ENCODE measurements around the gene EPHB3. TPM values are rescaled to one million over a fixed set of nuclear protein-coding genes. Genes with fewer than 3 reads are reported as not detected.
A peak's percentile ranks its signal among the peaks of the same experiment; 100 is the strongest.

EPHB3 gene
- total and polyA plus RNA-seq, 5 donors from 2014 or later, result not detected

GRCh38 chr3:184566441-184567414 is 5.1 kb downstream of the EPHB3 start:
- peaks cover 19% of the 10 kb centered on the region for H3K27me3 ChIP-seq (ENCODE audit: control insufficient read depth, insufficient read depth, low read length)
- Mint-ChIP-seq H3K9me3 (peaks cover 0 to 1% (median 0%) of the 10 kb centered on the region in 7 donors), H3K36me3 (no peaks in the 10 kb centered on the region), H3K4me1 (peaks cover 0 to 13% (median 3%) of the 10 kb centered on the region in 4 donors), H3K27me3 (peaks cover 60% of the 10 kb centered on the region), H3K27ac (no peak overlapping the region), H3K4me3 (no peak overlapping the region)
- H3K4me3 ChIP-seq (ENCODE audit: low read depth, low read length), result no peak overlapping the region
- ATAC-seq (ENCODE audit: low read depth in 2 of 2), result no peak
- H3K4me1 ChIP-seq (ENCODE audit: control insufficient read depth, insufficient read depth, low read length, poor library complexity, severe bottlenecking), result peaks cover 11% of the 10 kb centered on the region
- no peaks in the 10 kb centered on the region for H3K9me3 ChIP-seq (ENCODE audit: control insufficient read depth in 2 of 2, low read length in 2 of 2)
- DNase-seq, result peak in 1 of 3 donors; percentile 42
- no peaks in the 10 kb centered on the region for H3K36me3 ChIP-seq (ENCODE audit: control insufficient read depth, insufficient read depth, low read length)
- H3K27ac ChIP-seq (ENCODE audit: insufficient read depth, low read length, poor library complexity, severe bottlenecking), result no peak overlapping the region

- H3K4me3 ChIP-seq (ENCODE audit: low read depth, low read length), result no peak overlapping the region
- Mint-ChIP-seq H3K4me1 (peaks cover 0 to 14% (median 3%) of the 10 kb centered on the region in 4 donors), H3K27me3 (peaks cover 59% of the 10 kb centered on the region), H3K4me3 (peak overlapping the region in 2 of 4 donors; percentile 43 to 60), H3K36me3 (no peaks in the 10 kb centered on the region), H3K9me3 (peaks cover 0 to 2% (median 0%) of the 10 kb centered on the region in 7 donors), H3K27ac (no peak overlapping the region)
- no peaks in the 10 kb centered on the region for H3K36me3 ChIP-seq (ENCODE audit: control insufficient read depth, insufficient read depth, low read length)
- peaks cover 19% of the 10 kb centered on the region for H3K27me3 ChIP-seq (ENCODE audit: control insufficient read depth, insufficient read depth, low read length)
- peaks cover 8% of the 10 kb centered on the region for H3K4me1 ChIP-seq (ENCODE audit: control insufficient read depth, insufficient read depth, low read length, poor library complexity, severe bottlenecking)
- ATAC-seq (ENCODE audit: low read depth in 2 of 2) (no peak), DNase-seq (no peak)
- no peaks in the 10 kb centered on the region for H3K9me3 ChIP-seq (ENCODE audit: control insufficient read depth in 2 of 2, low read length in 2 of 2)
- H3K27ac ChIP-seq (ENCODE audit: insufficient read depth, low read length, poor library complexity, severe bottlenecking), result no peak overlapping the region
Observed at GRCh38 chr3:184567946-184568559, 6.5 kb downstream of the EPHB3 start.

GRCh38 chr3:184568560-184568923 is 7.0 kb downstream of the EPHB3 start:
- H3K4me1 ChIP-seq (ENCODE audit: control insufficient read depth, insufficient read depth, low read length, poor library complexity, severe bottlenecking), result peaks cover 8% of the 10 kb centered on the region
- peak overlapping the region in 1 of 4 donors; percentile 60 for H3K4me3 Mint-ChIP-seq
- ATAC-seq (ENCODE audit: low read depth in 2 of 2) (no peak), DNase-seq (no peak)
- no peaks in the 10 kb centered on the region for H3K9me3 ChIP-seq (ENCODE audit: control insufficient read depth in 2 of 2, low read length in 2 of 2)
- no peak overlapping the region for H3K27ac ChIP-seq (ENCODE audit: insufficient read depth, low read length, poor library complexity, severe bottlenecking)
- peaks cover 0 to 2% (median 0%) of the 10 kb centered on the region in 7 donors for H3K9me3 Mint-ChIP-seq
- no peak overlapping the region for H3K27ac Mint-ChIP-seq
- H3K27me3 Mint-ChIP-seq, result peaks cover 54% of the 10 kb centered on the region
- H3K36me3 Mint-ChIP-seq, result no peaks in the 10 kb centered on the region
- H3K36me3 ChIP-seq (ENCODE audit: control insufficient read depth, insufficient read depth, low read length), result no peaks in the 10 kb centered on the region
- H3K4me3 ChIP-seq (ENCODE audit: low read depth, low read length), result no peak overlapping the region
- H3K4me1 Mint-ChIP-seq, result peaks cover 0 to 14% (median 3%) of the 10 kb centered on the region in 4 donors
- peaks cover 18% of the 10 kb centered on the region for H3K27me3 ChIP-seq (ENCODE audit: control insufficient read depth, insufficient read depth, low read length)

DNA sequence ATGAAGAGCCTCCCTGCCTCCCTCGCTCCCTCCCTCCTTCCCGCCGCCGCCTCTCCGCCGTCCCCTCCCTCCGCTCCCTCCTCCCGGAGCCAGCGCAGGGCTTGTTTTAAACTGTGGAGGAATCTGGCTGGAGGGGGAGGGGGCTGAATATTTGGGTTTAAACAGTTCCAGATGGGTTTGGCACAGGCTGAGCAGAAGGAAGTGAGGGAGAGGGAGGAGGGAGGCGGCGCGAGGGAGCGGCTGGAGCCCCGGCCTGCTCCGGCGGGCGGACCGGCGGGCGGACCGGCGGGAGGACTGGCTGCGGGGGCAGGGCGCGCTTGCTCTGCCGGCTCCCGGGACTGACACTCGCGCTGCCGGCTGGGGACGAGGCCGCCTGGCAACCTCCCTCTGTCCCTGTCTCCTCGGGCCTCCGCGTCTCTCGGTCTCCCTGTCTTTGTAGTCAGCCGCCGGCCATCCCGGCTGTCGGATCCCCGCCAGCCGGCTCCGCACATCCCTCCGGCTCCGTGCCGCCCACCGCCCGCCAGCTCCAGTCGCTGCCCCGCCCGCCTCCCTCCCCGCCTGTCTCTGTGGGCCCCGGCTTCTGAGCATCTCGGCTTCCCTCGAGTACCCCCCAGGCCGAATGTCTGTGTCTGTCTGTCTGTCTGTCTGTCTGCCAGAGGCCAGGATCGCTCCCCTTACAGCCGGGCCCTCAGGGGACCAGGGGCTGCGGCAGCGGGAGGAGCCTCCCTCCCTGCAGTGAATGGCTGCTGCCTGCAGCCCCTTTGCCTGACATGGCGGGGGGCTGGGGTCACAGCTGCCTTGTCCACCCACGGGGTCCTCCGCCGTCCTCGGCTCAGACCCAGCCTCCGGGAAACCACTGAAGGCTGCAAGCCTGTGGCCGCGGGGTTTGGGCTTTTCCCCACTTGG is 7.6 kb downstream of the EPHB3 start:
- Histone ChIP-seq H3K4me1 (ENCODE audit: control insufficient read depth, insufficient read depth, low read length, poor library complexity, severe bottlenecking) (peaks cover 8% of the 10 kb centered on the region), H3K27ac (ENCODE audit: insufficient read depth, low read length, poor library complexity, severe bottlenecking) (no peak overlapping the region), H3K36me3 (ENCODE audit: control insufficient read depth, insufficient read depth, low read length) (no peaks in the 10 kb centered on the region), H3K27me3 (ENCODE audit: control insufficient read depth, insufficient read depth, low read length) (peaks cover 17% of the 10 kb centered on the region), H3K4me3 (ENCODE audit: low read depth, low read length) (no peak overlapping the region), H3K9me3 (ENCODE audit: control insufficient read depth in 2 of 2, low read length in 2 of 2) (no peaks in the 10 kb centered on the region)
- DNase-seq, result no peak
- no peaks in the 10 kb centered on the region for H3K36me3 Mint-ChIP-seq
- peak overlapping the region in 1 of 4 donors; percentile 38 for H3K4me3 Mint-ChIP-seq
- peaks cover 0 to 14% (median 3%) of the 10 kb centered on the region in 4 donors for H3K4me1 Mint-ChIP-seq
- peaks cover 0 to 2% (median 0%) of the 10 kb centered on the region in 7 donors for H3K9me3 Mint-ChIP-seq
- no peak for ATAC-seq (ENCODE audit: low read depth in 2 of 2)
- H3K27me3 Mint-ChIP-seq, result peaks cover 49% of the 10 kb centered on the region
- no peak overlapping the region for H3K27ac Mint-ChIP-seq

GRCh38 chr3:184570035-184570434 is 8.4 kb downstream of the EPHB3 start:
- peaks cover 43% of the 10 kb centered on the region for H3K27me3 Mint-ChIP-seq
- no peaks in the 10 kb centered on the region for H3K36me3 Mint-ChIP-seq

DNA sequence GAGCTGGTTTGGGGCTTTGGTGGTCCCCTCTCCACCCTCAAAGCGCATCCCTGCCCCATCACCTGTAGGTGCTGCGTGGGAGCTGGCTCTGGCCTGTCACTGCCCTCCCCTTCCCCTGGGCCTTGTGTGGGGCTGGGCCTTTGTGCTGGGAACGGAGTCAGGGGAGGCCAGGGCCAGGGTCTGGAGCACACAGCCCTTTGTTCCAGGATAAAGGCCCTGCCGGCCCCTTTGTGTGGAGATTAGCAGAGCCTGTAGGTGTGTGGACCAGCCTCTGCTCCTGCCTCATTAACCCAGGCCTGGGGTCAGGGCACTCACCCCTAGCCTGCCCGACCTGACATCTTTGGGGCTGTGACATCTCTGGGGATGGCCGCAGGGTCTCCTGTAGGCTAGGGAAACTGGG is 8.9 kb downstream of the EPHB3 start:
- Histone ChIP-seq H3K4me1 (ENCODE audit: control insufficient read depth, insufficient read depth, low read length, poor library complexity, severe bottlenecking) (peaks cover 8% of the 10 kb centered on the region), H3K4me3 (ENCODE audit: low read depth, low read length) (no peak overlapping the region), H3K9me3 (ENCODE audit: control insufficient read depth in 2 of 2, low read length in 2 of 2) (no peaks in the 10 kb centered on the region), H3K36me3 (ENCODE audit: control insufficient read depth, insufficient read depth, low read length) (no peaks in the 10 kb centered on the region), H3K27ac (ENCODE audit: insufficient read depth, low read length, poor library complexity, severe bottlenecking) (no peak overlapping the region), H3K27me3 (ENCODE audit: control insufficient read depth, insufficient read depth, low read length) (peaks cover 17% of the 10 kb centered on the region)
- ATAC-seq (ENCODE audit: low read depth in 2 of 2) (no peak), DNase-seq (no peak)
- H3K9me3 Mint-ChIP-seq, result peaks cover 0 to 2% (median 0%) of the 10 kb centered on the region in 7 donors
- no peak overlapping the region for H3K4me3 Mint-ChIP-seq
- H3K4me1 Mint-ChIP-seq, result peaks cover 0 to 12% (median 3%) of the 10 kb centered on the region in 4 donors
- H3K27ac Mint-ChIP-seq, result no peak overlapping the region
- peaks cover 39% of the 10 kb centered on the region for H3K27me3 Mint-ChIP-seq
- H3K36me3 Mint-ChIP-seq, result no peaks in the 10 kb centered on the region

More at GRCh38 chr3:184570035-184570434, 8.4 kb downstream of the EPHB3 start:
- Histone ChIP-seq H3K36me3 (ENCODE audit: control insufficient read depth, insufficient read depth, low read length) (no peaks in the 10 kb centered on the region), H3K4me1 (ENCODE audit: control insufficient read depth, insufficient read depth, low read length, poor library complexity, severe bottlenecking) (peaks cover 8% of the 10 kb centered on the region), H3K9me3 (ENCODE audit: control insufficient read depth in 2 of 2, low read length in 2 of 2) (no peaks in the 10 kb centered on the region), H3K4me3 (ENCODE audit: low read depth, low read length) (no peak overlapping the region), H3K27ac (ENCODE audit: insufficient read depth, low read length, poor library complexity, severe bottlenecking) (no peak overlapping the region), H3K27me3 (ENCODE audit: control insufficient read depth, insufficient read depth, low read length) (peaks cover 17% of the 10 kb centered on the region)
- no peak for DNase-seq
- H3K9me3 Mint-ChIP-seq, result peaks cover 0 to 2% (median 0%) of the 10 kb centered on the region in 7 donors
- no peak for ATAC-seq (ENCODE audit: low read depth in 2 of 2)
- no peak overlapping the region for H3K27ac Mint-ChIP-seq
- H3K4me3 Mint-ChIP-seq, result no peak overlapping the region
- peaks cover 0 to 12% (median 3%) of the 10 kb centered on the region in 4 donors for H3K4me1 Mint-ChIP-seq

GRCh38 chr3:184571750-184572377 is 10.3 kb downstream of the EPHB3 start:
- Mint-ChIP-seq H3K27me3 (peaks cover 32% of the 10 kb centered on the region), H3K36me3 (no peaks in the 10 kb centered on the region), H3K9me3 (peaks cover 0 to 2% (median 0%) of the 10 kb centered on the region in 7 donors), H3K4me1 (peaks cover 0 to 12% (median under 1%) of the 10 kb centered on the region in 4 donors), H3K27ac (no peak overlapping the region), H3K4me3 (no peak overlapping the region)
- Histone ChIP-seq H3K9me3 (ENCODE audit: control insufficient read depth in 2 of 2, low read length in 2 of 2) (no peaks in the 10 kb centered on the region), H3K4me1 (ENCODE audit: control insufficient read depth, insufficient read depth, low read length, poor library complexity, severe bottlenecking) (peaks cover 8% of the 10 kb centered on the region), H3K4me3 (ENCODE audit: low read depth, low read length) (no peak overlapping the region), H3K27ac (ENCODE audit: insufficient read depth, low read length, poor library complexity, severe bottlenecking) (no peak overlapping the region), H3K36me3 (ENCODE audit: control insufficient read depth, insufficient read depth, low read length) (no peaks in the 10 kb centered on the region), H3K27me3 (ENCODE audit: control insufficient read depth, insufficient read depth, low read length) (peaks cover 17% of the 10 kb centered on the region)
- ATAC-seq (ENCODE audit: low read depth in 2 of 2) (no peak), DNase-seq (no peak)

Measured in CD4-positive, CD25-positive, alpha-beta regulatory T cell (primary cell).